SK-N-SH (cell line): Measurements from ENCODE around the gene ZNF467.

Experiments used
- ELF1 ChIP-seq: IDR thresholded peaks from 2 replicates; pipeline ENCODE4 v1.4.0; 2012
- EP300 ChIP-seq, 2 experiments: IDR thresholded peaks; 2 replicates each; pipeline versions ENCODE4 v1.4.0 to v1.6.1; 2012; ENCODE audit warnings: borderline replicate concordance in 1 of 2, low read depth in 1 of 2, low read length in 1 of 2
- JUND ChIP-seq: IDR thresholded peaks from 2 replicates; pipeline ENCODE4 v1.4.0; 2012
- NRF1 ChIP-seq: IDR thresholded peaks from 2 replicates; pipeline ENCODE4 v1.6.1; 2012; ENCODE audit warnings: low read depth, mild to moderate bottlenecking, low read length
- POLR2AphosphoS5 ChIP-seq: IDR thresholded peaks from 2 replicates; pipeline ENCODE4 v1.6.1; 2012; ENCODE audit warnings: low read depth, low read length
- RFX5 ChIP-seq: IDR thresholded peaks from 2 replicates; pipeline ENCODE4 v1.6.1; 2012; ENCODE audit warnings: mild to moderate bottlenecking, improper control_type of control experiment, low read length
- SMC3 ChIP-seq: IDR thresholded peaks from 2 replicates; pipeline ENCODE4 v1.6.1; 2012; ENCODE audit warnings: low read depth, low read length, improper control_type of control experiment
- TAF1 ChIP-seq: IDR thresholded peaks from 2 replicates; pipeline ENCODE4 v1.6.1; 2012; ENCODE audit warnings: low read depth, mild to moderate bottlenecking, low read length, moderate library complexity, borderline replicate concordance
- YY1 ChIP-seq: IDR thresholded peaks from 2 replicates; pipeline ENCODE4 v1.4.0; 2012; ENCODE audit warnings: low read depth, mild to moderate bottlenecking
- TF ChIP-seq, protein P1 (sequence below): fragments of 200-600 bp; sonication (generic); IDR thresholded peaks from 2 replicates; pipeline ENCODE4 v1.6.1; 2017; ENCODE audit warnings: antibody characterized with exemption, mild to moderate bottlenecking, moderate library complexity
- TF ChIP-seq, protein P2 (sequence below): fragments of 150-350 bp; IDR thresholded peaks from 2 replicates; pipeline ENCODE4 v1.6.1; 2016; ENCODE audit warnings: mild to moderate bottlenecking, low read depth, low read length
- TF ChIP-seq, protein P3 (sequence below): IDR thresholded peaks from 2 replicates; pipeline ENCODE4 v1.6.1; 2012; ENCODE audit warnings: mild to moderate bottlenecking, low read depth, low read length, moderate library complexity
- TF ChIP-seq, protein P4 (sequence below): IDR thresholded peaks from 2 replicates; pipeline ENCODE4 v1.4.0; 2012; ENCODE audit warnings: low read depth, borderline replicate concordance

DNA sequence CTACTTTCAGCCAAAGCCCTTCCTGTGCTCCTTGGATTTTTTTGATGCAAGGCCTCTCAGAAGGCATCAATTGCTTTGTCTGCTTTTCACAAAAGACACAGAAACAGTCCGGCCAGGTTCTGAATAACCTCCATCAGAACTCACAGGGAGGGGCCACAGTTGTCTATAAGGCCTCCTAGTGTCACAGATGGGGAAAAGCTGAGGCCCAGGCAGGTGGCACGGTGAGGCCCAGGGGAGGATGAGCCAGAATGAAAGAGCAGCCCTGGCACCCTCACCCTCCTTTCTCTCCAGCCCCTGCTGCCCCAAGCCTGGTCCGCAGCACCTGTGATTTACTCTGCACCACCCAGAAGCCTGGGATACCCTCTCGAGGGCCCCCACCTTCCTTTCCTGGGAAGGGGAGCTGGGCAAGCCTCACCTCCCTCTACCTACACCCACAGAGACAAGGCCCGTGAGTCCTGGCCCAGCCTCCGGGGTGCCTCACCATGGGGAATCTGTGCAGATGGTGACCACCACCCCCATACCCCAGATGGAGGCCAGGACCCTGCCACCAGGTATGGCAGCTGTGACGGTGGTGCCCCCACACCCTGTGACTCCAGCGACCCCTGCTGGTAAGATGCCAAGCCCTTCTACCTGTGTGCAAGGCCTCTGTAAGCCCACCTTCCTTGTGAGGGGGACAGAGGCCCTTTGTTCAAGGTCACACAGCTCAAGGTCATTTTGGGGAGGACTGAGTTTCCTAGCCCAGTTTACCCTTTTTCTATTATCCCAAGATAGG is 26.2 kb upstream of the ZNF467 start:
- TF ChIP-seq, protein P1, sequence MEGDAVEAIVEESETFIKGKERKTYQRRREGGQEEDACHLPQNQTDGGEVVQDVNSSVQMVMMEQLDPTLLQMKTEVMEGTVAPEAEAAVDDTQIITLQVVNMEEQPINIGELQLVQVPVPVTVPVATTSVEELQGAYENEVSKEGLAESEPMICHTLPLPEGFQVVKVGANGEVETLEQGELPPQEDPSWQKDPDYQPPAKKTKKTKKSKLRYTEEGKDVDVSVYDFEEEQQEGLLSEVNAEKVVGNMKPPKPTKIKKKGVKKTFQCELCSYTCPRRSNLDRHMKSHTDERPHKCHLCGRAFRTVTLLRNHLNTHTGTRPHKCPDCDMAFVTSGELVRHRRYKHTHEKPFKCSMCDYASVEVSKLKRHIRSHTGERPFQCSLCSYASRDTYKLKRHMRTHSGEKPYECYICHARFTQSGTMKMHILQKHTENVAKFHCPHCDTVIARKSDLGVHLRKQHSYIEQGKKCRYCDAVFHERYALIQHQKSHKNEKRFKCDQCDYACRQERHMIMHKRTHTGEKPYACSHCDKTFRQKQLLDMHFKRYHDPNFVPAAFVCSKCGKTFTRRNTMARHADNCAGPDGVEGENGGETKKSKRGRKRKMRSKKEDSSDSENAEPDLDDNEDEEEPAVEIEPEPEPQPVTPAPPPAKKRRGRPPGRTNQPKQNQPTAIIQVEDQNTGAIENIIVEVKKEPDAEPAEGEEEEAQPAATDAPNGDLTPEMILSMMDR, result peak; percentile 49
- no peak for TF ChIP-seq EP300 (IDR thresholded peaks at IDR 0.05; ENCODE audit: borderline replicate concordance in 1 of 2, low read depth in 1 of 2, low read length in 1 of 2)
- peak; percentile 10; the same call in 1 of the 2 replicates for TF ChIP-seq SMC3
- TF ChIP-seq, protein P2, sequence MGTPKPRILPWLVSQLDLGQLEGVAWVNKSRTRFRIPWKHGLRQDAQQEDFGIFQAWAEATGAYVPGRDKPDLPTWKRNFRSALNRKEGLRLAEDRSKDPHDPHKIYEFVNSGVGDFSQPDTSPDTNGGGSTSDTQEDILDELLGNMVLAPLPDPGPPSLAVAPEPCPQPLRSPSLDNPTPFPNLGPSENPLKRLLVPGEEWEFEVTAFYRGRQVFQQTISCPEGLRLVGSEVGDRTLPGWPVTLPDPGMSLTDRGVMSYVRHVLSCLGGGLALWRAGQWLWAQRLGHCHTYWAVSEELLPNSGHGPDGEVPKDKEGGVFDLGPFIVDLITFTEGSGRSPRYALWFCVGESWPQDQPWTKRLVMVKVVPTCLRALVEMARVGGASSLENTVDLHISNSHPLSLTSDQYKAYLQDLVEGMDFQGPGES, result no peak
- TF ChIP-seq JUND, result no peak
- TF ChIP-seq ELF1, result no peak
- no peak for TF ChIP-seq YY1
- TF ChIP-seq, protein P3, sequence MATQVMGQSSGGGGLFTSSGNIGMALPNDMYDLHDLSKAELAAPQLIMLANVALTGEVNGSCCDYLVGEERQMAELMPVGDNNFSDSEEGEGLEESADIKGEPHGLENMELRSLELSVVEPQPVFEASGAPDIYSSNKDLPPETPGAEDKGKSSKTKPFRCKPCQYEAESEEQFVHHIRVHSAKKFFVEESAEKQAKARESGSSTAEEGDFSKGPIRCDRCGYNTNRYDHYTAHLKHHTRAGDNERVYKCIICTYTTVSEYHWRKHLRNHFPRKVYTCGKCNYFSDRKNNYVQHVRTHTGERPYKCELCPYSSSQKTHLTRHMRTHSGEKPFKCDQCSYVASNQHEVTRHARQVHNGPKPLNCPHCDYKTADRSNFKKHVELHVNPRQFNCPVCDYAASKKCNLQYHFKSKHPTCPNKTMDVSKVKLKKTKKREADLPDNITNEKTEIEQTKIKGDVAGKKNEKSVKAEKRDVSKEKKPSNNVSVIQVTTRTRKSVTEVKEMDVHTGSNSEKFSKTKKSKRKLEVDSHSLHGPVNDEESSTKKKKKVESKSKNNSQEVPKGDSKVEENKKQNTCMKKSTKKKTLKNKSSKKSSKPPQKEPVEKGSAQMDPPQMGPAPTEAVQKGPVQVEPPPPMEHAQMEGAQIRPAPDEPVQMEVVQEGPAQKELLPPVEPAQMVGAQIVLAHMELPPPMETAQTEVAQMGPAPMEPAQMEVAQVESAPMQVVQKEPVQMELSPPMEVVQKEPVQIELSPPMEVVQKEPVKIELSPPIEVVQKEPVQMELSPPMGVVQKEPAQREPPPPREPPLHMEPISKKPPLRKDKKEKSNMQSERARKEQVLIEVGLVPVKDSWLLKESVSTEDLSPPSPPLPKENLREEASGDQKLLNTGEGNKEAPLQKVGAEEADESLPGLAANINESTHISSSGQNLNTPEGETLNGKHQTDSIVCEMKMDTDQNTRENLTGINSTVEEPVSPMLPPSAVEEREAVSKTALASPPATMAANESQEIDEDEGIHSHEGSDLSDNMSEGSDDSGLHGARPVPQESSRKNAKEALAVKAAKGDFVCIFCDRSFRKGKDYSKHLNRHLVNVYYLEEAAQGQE, result no peak
- no peak for TF ChIP-seq POLR2AphosphoS5
- no peak for TF ChIP-seq RFX5
- no peak for TF ChIP-seq NRF1
- TF ChIP-seq, protein P4, sequence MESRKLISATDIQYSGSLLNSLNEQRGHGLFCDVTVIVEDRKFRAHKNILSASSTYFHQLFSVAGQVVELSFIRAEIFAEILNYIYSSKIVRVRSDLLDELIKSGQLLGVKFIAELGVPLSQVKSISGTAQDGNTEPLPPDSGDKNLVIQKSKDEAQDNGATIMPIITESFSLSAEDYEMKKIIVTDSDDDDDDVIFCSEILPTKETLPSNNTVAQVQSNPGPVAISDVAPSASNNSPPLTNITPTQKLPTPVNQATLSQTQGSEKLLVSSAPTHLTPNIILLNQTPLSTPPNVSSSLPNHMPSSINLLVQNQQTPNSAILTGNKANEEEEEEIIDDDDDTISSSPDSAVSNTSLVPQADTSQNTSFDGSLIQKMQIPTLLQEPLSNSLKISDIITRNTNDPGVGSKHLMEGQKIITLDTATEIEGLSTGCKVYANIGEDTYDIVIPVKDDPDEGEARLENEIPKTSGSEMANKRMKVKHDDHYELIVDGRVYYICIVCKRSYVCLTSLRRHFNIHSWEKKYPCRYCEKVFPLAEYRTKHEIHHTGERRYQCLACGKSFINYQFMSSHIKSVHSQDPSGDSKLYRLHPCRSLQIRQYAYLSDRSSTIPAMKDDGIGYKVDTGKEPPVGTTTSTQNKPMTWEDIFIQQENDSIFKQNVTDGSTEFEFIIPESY, result no peak
- TF ChIP-seq TAF1, result no peak
